DOHH2 (cell line): Measurements from ENCODE around the gene ST3GAL3.

ENCODE experiments used
- EZH2phosphoT487 ChIP-seq: fragments of 200-600 bp; sonication (generic); IDR thresholded peaks from 2 replicates; pipeline ENCODE4 v1.6.1; 2017; ENCODE audit warnings: borderline replicate concordance, mild to moderate bottlenecking, antibody characterized with exemption, low read length, moderate library complexity, mixed read lengths
- TF ChIP-seq, protein P1 (sequence below): fragments of 200-600 bp; sonication (generic); IDR thresholded peaks from one replicate; pipeline ENCODE4 v1.5.1; 2014; ENCODE audit warnings: antibody characterized with exemption, mild to moderate bottlenecking, low read depth, low read length; ENCODE audit not compliant: poor library complexity, severe bottlenecking

GRCh38 chr1:43783671-43784205 is 76.4 kb downstream of the ST3GAL3 start:
- TF ChIP-seq, protein P1, sequence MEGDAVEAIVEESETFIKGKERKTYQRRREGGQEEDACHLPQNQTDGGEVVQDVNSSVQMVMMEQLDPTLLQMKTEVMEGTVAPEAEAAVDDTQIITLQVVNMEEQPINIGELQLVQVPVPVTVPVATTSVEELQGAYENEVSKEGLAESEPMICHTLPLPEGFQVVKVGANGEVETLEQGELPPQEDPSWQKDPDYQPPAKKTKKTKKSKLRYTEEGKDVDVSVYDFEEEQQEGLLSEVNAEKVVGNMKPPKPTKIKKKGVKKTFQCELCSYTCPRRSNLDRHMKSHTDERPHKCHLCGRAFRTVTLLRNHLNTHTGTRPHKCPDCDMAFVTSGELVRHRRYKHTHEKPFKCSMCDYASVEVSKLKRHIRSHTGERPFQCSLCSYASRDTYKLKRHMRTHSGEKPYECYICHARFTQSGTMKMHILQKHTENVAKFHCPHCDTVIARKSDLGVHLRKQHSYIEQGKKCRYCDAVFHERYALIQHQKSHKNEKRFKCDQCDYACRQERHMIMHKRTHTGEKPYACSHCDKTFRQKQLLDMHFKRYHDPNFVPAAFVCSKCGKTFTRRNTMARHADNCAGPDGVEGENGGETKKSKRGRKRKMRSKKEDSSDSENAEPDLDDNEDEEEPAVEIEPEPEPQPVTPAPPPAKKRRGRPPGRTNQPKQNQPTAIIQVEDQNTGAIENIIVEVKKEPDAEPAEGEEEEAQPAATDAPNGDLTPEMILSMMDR = no peak
- TF ChIP-seq EZH2phosphoT487 = no peak
